ENCODE measurements around the gene SFSWAP. TPM values are rescaled to one million over a fixed set of nuclear protein-coding genes. Genes with fewer than 3 reads are reported as not detected.

The SFSWAP gene
- polyA plus RNA-seq, 1 donor from 2014 or later, result 56.6 TPM

DNA sequence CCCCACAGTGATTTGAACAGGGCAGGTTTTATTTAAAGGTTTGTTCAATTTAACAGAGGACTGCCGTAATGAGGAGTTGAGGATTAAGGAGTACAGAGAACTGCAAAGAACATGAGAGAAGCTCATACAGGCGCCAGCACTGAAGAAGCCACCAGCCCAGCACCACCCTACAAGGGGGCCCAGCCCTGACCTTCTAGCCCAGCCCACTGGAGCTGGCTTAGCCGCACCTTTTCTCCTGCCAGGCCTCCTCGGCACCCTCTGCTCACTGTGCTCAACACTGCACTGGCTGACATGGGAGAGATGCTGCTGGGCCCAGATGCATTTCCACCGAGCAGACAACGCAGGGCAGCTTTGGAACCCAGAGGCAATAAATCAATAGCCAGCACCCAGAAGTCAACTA lies 36.5 kb upstream of the SFSWAP start:
- no peaks in the 10 kb centered on the region for H3K79me2 ChIP-seq (replicated peaks; ENCODE audit: insufficient read depth, low read length)
- no peaks in the 10 kb centered on the region for H4K20me1 ChIP-seq (ENCODE audit: insufficient read depth)
- no peaks in the 10 kb centered on the region for H3K27me3 ChIP-seq (ENCODE audit: insufficient read depth, low read depth, low read length)
- no peak overlapping the region for H3K4me3 ChIP-seq (ENCODE audit: low read length)
- TF ChIP-seq REST (IDR thresholded peaks at IDR 0.05; ENCODE audit: borderline replicate concordance) (no peak), SMC3 (conservative IDR thresholded peaks at IDR 0.05; ENCODE audit: poor library complexity) (no peak), TAF1 (IDR thresholded peaks at IDR 0.05; ENCODE audit: low read depth) (no peak), RAD21 (conservative IDR thresholded peaks at IDR 0.05) (no peak), MXI1 (conservative IDR thresholded peaks at IDR 0.05; ENCODE audit: poor library complexity, severe bottlenecking) (no peak), POLR2AphosphoS5 (IDR thresholded peaks at IDR 0.05) (no peak), EP300 (conservative IDR thresholded peaks at IDR 0.05; ENCODE audit: poor library complexity, severe bottlenecking) (no peak), CTCF (IDR thresholded peaks at IDR 0.05; ENCODE audit: poor library complexity, severe bottlenecking) (no peak), EZH2 (IDR thresholded peaks at IDR 0.05; ENCODE audit: borderline replicate concordance, insufficient read depth, low read length, poor library complexity, severe bottlenecking) (no peak)
- no peak overlapping the region for H3K4me2 ChIP-seq (ENCODE audit: low read length)
- H3K9me2 ChIP-seq (ENCODE audit: insufficient read depth, low read length), result no peaks in the 10 kb centered on the region
- H3F3A ChIP-seq (ENCODE audit: insufficient read depth, low read length, poor library complexity, severe bottlenecking), result no peaks in the 10 kb centered on the region
- no peak overlapping the region for H3K27ac ChIP-seq (ENCODE audit: low read length)
- H3K36me3 ChIP-seq (ENCODE audit: insufficient read depth, low read length), result no peaks in the 10 kb centered on the region
- no peak overlapping the region for H3K9ac ChIP-seq (ENCODE audit: low read length)
- no peak overlapping the region for H2AFZ ChIP-seq (ENCODE audit: low read depth, low read length)
- H3K9me3 ChIP-seq (ENCODE audit: low read length), result peaks cover 3% of the 10 kb centered on the region

DNA sequence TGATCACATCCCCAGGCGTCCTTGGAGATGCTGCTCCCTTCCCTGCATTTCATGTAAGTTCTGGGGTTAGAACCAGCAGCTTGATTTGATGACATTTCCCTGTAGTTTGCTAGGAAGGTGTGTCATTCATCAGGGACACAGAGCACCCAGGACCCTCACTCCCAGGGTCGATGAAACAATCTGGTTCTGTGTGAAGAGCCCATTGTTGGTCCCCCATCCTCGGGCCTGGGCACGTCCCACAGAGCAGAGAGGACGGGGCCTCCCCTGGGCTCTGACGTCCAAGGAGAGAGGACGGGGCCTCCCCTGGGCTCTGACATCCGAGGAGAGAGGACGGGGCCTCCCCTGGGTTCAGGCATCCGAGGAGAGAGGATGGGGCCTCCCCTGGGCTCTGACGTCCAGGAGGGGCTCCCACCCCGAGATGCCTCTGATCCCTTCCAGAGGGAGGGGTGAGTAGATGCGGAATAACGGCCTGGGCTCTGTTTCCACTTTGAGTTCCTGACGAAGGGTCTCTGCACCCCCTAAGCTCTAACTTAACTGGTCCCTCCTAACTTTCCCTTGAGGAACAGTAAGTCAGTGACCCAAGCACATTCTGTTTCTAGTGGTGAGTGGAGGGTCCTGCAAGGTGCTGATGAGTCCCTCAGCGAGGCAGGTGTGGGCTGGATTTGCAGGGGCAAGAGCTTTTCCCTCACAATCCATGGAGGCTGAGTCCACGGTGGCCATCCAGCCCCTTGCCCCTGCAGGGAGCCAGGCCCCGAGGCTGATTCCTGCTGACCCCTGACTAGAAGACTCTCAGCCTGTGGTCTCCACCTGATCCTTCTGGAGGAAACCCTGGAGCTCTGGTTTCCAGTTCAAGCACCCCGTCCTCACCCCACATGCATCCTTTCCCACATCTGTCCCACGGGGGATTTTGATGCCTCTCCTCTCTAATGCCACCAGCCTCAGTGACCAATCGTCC lies 35.5 kb upstream of the SFSWAP start:
- Histone ChIP-seq H3K9me3 (ENCODE audit: low read length) (peaks cover 3% of the 10 kb centered on the region), H3K27ac (ENCODE audit: low read length) (no peak overlapping the region)

More for the DNA sequence above, 35.5 kb upstream of the SFSWAP start:
- Histone ChIP-seq H3K9me2 (ENCODE audit: insufficient read depth, low read length) (no peaks in the 10 kb centered on the region), H4K20me1 (ENCODE audit: insufficient read depth) (no peaks in the 10 kb centered on the region), H3F3A (ENCODE audit: insufficient read depth, low read length, poor library complexity, severe bottlenecking) (no peaks in the 10 kb centered on the region), H3K4me3 (ENCODE audit: low read length) (no peak overlapping the region), H2AFZ (ENCODE audit: low read depth, low read length) (no peak overlapping the region), H3K27me3 (ENCODE audit: insufficient read depth, low read depth, low read length) (no peaks in the 10 kb centered on the region), H3K36me3 (ENCODE audit: insufficient read depth, low read length) (no peaks in the 10 kb centered on the region), H3K4me2 (ENCODE audit: low read length) (no peak overlapping the region), H3K9ac (ENCODE audit: low read length) (no peak overlapping the region), H3K79me2 (replicated peaks; ENCODE audit: insufficient read depth, low read length) (no peaks in the 10 kb centered on the region)
- TF ChIP-seq REST (IDR thresholded peaks at IDR 0.05; ENCODE audit: borderline replicate concordance) (no peak), POLR2AphosphoS5 (IDR thresholded peaks at IDR 0.05) (no peak), MXI1 (conservative IDR thresholded peaks at IDR 0.05; ENCODE audit: poor library complexity, severe bottlenecking) (no peak), EZH2 (IDR thresholded peaks at IDR 0.05; ENCODE audit: borderline replicate concordance, insufficient read depth, low read length, poor library complexity, severe bottlenecking) (no peak), RAD21 (conservative IDR thresholded peaks at IDR 0.05) (no peak), EP300 (conservative IDR thresholded peaks at IDR 0.05; ENCODE audit: poor library complexity, severe bottlenecking) (no peak), TAF1 (IDR thresholded peaks at IDR 0.05; ENCODE audit: low read depth) (no peak), CTCF (IDR thresholded peaks at IDR 0.05; ENCODE audit: poor library complexity, severe bottlenecking) (no peak), SMC3 (conservative IDR thresholded peaks at IDR 0.05; ENCODE audit: poor library complexity) (no peak)

Measured in neural cell (in vitro differentiated cells).